ENCODE measurements around the gene DHRS3.

Gene DHRS3

GRCh38 chr1:12583484-12583883 lies 34.5 kb downstream of the DHRS3 start:
- Histone ChIP-seq H3K27ac (no peak overlapping the region), H3K4me1 (ENCODE audit: control insufficient read depth in 1 of 2, insufficient read depth in 1 of 2, low read depth in 1 of 2, low read length in 1 of 2) (no peaks in the 10 kb centered on the region), H3K27me3 (no peaks in the 10 kb centered on the region), H3K9me3 (no peaks in the 10 kb centered on the region), H3K36me3 (no peaks in the 10 kb centered on the region), H3K4me3 (ENCODE audit: low read depth in 1 of 2, low read length in 1 of 2) (no peak overlapping the region)
- no peak for TF ChIP-seq CTCF (IDR thresholded peaks at IDR 0.05)

- H3K9me3 ChIP-seq: no peaks in the 10 kb centered on the region
- H3K4me1 ChIP-seq (ENCODE audit: control insufficient read depth in 1 of 2, insufficient read depth in 1 of 2, low read depth in 1 of 2, low read length in 1 of 2): no peaks in the 10 kb centered on the region
- H3K36me3 ChIP-seq: no peaks in the 10 kb centered on the region
- no peak overlapping the region for H3K27ac ChIP-seq
- H3K27me3 ChIP-seq: no peaks in the 10 kb centered on the region
- TF ChIP-seq CTCF (IDR thresholded peaks at IDR 0.05): no peak
- H3K4me3 ChIP-seq (ENCODE audit: low read depth in 1 of 2, low read length in 1 of 2): no peak overlapping the region
Observed at GRCh38 chr1:12582649-12583048, 35.4 kb downstream of the DHRS3 start.

GRCh38 chr1:12581179-12581578 lies 36.8 kb downstream of the DHRS3 start:
- no peak for TF ChIP-seq CTCF (IDR thresholded peaks at IDR 0.05)
- no peak overlapping the region for H3K27ac ChIP-seq
- H3K4me3 ChIP-seq (ENCODE audit: low read depth in 1 of 2, low read length in 1 of 2): no peak overlapping the region
- H3K27me3 ChIP-seq: no peaks in the 10 kb centered on the region
- no peaks in the 10 kb centered on the region for H3K9me3 ChIP-seq
- H3K36me3 ChIP-seq: no peaks in the 10 kb centered on the region
- H3K4me1 ChIP-seq (ENCODE audit: control insufficient read depth in 1 of 2, insufficient read depth in 1 of 2, low read depth in 1 of 2, low read length in 1 of 2): no peaks in the 10 kb centered on the region

GRCh38 chr1:12580054-12580887 lies 37.7 kb downstream of the DHRS3 start:
- no peak overlapping the region for H3K4me3 ChIP-seq (ENCODE audit: low read depth in 1 of 2, low read length in 1 of 2)
- no peaks in the 10 kb centered on the region for H3K9me3 ChIP-seq
- no peak overlapping the region for H3K27ac ChIP-seq
- no peaks in the 10 kb centered on the region for H3K27me3 ChIP-seq
- TF ChIP-seq CTCF (IDR thresholded peaks at IDR 0.05): no peak
- H3K36me3 ChIP-seq: no peaks in the 10 kb centered on the region
- no peaks in the 10 kb centered on the region for H3K4me1 ChIP-seq (ENCODE audit: control insufficient read depth in 1 of 2, insufficient read depth in 1 of 2, low read depth in 1 of 2, low read length in 1 of 2)

- no peak overlapping the region for H3K4me3 ChIP-seq (ENCODE audit: low read depth in 1 of 2, low read length in 1 of 2)
- H3K4me1 ChIP-seq (ENCODE audit: control insufficient read depth in 1 of 2, insufficient read depth in 1 of 2, low read depth in 1 of 2, low read length in 1 of 2): no peaks in the 10 kb centered on the region
- no peak overlapping the region for H3K27ac ChIP-seq
- H3K9me3 ChIP-seq: no peaks in the 10 kb centered on the region
- no peaks in the 10 kb centered on the region for H3K36me3 ChIP-seq
- no peak for TF ChIP-seq CTCF (IDR thresholded peaks at IDR 0.05)
- no peaks in the 10 kb centered on the region for H3K27me3 ChIP-seq
Observed at GRCh38 chr1:12578860-12579422, 39.1 kb downstream of the DHRS3 start.

Measured in neutrophil (primary cell).